ENCODE measurements around the gene SASH3.

The SASH3 gene

GRCh38 chrX:129750971-129751370, 28.8 kb upstream of the SASH3 start:
- no peak for TF ChIP-seq FOXK2 (IDR thresholded peaks at IDR 0.05)
- no peak for TF ChIP-seq ZNF384 (IDR thresholded peaks at IDR 0.05)
- no peak for DNase-seq (ENCODE audit: extremely low spot score)
- CTCF ChIA-PET = no interaction called here
- POLR2A ChIA-PET = no interaction called here

GRCh38 chrX:129754056-129755024, 25.4 kb upstream of the SASH3 start:
- CTCF ChIA-PET = interaction anchor here (0.6 to 1.8 kb wide), 4 partner anchors 37 to 148 kb away, joined by 3 to 4 read pairs (median 3); no protein-coding TSS in a partner anchor
- DNase-seq (ENCODE audit: extremely low spot score) = peak; percentile 63
- POLR2A ChIA-PET = no interaction called here
- TF ChIP-seq BHLHE40 (IDR thresholded peaks at IDR 0.05; ENCODE audit: borderline replicate concordance) (no peak), ARNT (IDR thresholded peaks at IDR 0.05) (no peak), ELF4 (IDR thresholded peaks at IDR 0.05) (no peak), ZNF384 (IDR thresholded peaks at IDR 0.05) (no peak), SP1 (IDR thresholded peaks at IDR 0.05) (no peak), TARDBP (IDR thresholded peaks at IDR 0.05) (no peak), FOXM1 (IDR thresholded peaks at IDR 0.05; ENCODE audit: borderline replicate concordance) (no peak), CTBP1 (IDR thresholded peaks at IDR 0.05; ENCODE audit: borderline replicate concordance) (no peak), HDGF (IDR thresholded peaks at IDR 0.05; ENCODE audit: borderline replicate concordance) (no peak), FOXK2 (IDR thresholded peaks at IDR 0.05) (no peak), NFRKB (IDR thresholded peaks at IDR 0.05) (no peak)

GRCh38 chrX:129755779-129756650, 23.7 kb upstream of the SASH3 start:
- POLR2A ChIA-PET = no interaction called here
- CTCF ChIA-PET = interaction anchor here (1.0 to 1.8 kb wide), 4 partner anchors 30 to 305 kb away, joined by 3 to 6 read pairs (median 4); no protein-coding TSS in a partner anchor
- no peak for TF ChIP-seq ZNF384 (IDR thresholded peaks at IDR 0.05)
- no peak for TF ChIP-seq ELF4 (IDR thresholded peaks at IDR 0.05)
- TF ChIP-seq SUZ12 (IDR thresholded peaks at IDR 0.05) = no peak
- no peak for TF ChIP-seq FOXK2 (IDR thresholded peaks at IDR 0.05)
- TF ChIP-seq BHLHE40 (IDR thresholded peaks at IDR 0.05; ENCODE audit: borderline replicate concordance) = no peak
- no peak for TF ChIP-seq LEF1 (IDR thresholded peaks at IDR 0.05; ENCODE audit: borderline replicate concordance)
- no peak for TF ChIP-seq NFRKB (IDR thresholded peaks at IDR 0.05)
- no peak for TF ChIP-seq TARDBP (IDR thresholded peaks at IDR 0.05)
- TF ChIP-seq HDGF (IDR thresholded peaks at IDR 0.05; ENCODE audit: borderline replicate concordance) = no peak
- no peak for TF ChIP-seq FOXM1 (IDR thresholded peaks at IDR 0.05; ENCODE audit: borderline replicate concordance)
- no peak for TF ChIP-seq FOXA1 (IDR thresholded peaks at IDR 0.05)
- no peak for TF ChIP-seq ARNT (IDR thresholded peaks at IDR 0.05)
- no peak for TF ChIP-seq L3MBTL2 (conservative IDR thresholded peaks at IDR 0.05)
- no peak for DNase-seq (ENCODE audit: extremely low spot score)

DNA sequence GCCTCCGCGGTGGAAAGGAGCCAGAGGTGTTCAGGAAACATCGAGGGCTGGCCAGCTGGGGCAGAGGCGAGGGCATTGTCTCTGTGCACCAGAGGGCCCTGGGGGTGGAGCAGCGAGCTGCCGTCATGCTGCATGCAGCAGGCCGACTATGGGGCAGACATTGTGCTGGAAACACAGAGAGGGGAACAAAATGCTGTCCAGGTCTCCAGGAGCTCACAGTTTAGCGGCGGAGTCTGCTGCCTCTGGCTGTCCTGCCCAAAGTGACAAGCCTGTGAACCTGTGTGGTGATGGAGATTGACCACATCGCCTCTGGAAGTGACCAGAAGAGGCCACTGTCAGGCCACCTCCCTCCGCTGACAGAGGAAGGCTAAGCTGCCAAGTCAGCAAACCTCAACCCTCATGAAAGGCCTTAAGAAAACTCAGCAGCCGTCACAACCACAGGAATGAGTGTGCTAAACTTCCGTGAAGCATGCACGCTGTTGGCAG, 20.1 kb upstream of the SASH3 start:
- TF ChIP-seq SUZ12 (IDR thresholded peaks at IDR 0.05) (no peak), ARNT (IDR thresholded peaks at IDR 0.05) (no peak), SP1 (IDR thresholded peaks at IDR 0.05) (no peak), FOXM1 (IDR thresholded peaks at IDR 0.05; ENCODE audit: borderline replicate concordance) (no peak), ZNF384 (IDR thresholded peaks at IDR 0.05) (no peak), NFRKB (IDR thresholded peaks at IDR 0.05) (no peak)
- DNase-seq (ENCODE audit: extremely low spot score) = no peak
- CTCF ChIA-PET = interaction anchor here (0.6 kb wide), 1 partner anchor 392 kb away, joined by 3 read pairs; no protein-coding TSS in a partner anchor
- POLR2A ChIA-PET = no interaction called here

DNA sequence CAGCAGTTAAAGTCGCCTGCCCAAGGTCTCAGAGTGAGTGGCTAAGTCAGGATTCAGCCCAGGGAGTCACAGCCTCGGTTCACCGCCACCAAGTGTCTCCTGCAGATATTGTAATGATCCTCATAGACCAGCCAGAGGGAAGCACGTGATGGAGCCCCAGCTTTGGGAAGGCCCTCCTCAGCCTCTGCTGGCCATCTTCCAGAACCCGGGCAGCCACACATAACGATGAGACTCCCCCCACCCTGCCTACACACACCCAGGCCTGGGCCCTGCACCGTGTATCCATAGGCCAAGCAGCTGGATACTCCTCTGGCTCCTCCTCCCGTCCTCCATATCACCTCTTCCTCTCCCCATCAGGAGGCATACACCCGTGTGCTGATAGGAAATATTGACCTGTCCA, 19.6 kb upstream of the SASH3 start:
- ChIA-PET POLR2A (no interaction called here), CTCF (interaction anchor here (0.6 kb wide), 1 partner anchor 393 kb away, joined by 3 read pairs; no protein-coding TSS in a partner anchor)
- DNase-seq (ENCODE audit: extremely low spot score) = no peak
- no peak for TF ChIP-seq HDGF (IDR thresholded peaks at IDR 0.05; ENCODE audit: borderline replicate concordance)
- no peak for TF ChIP-seq L3MBTL2 (conservative IDR thresholded peaks at IDR 0.05)
- TF ChIP-seq FOXM1 (IDR thresholded peaks at IDR 0.05; ENCODE audit: borderline replicate concordance) = no peak
- no peak for TF ChIP-seq FOXA1 (IDR thresholded peaks at IDR 0.05)
- TF ChIP-seq FOXK2 (IDR thresholded peaks at IDR 0.05) = no peak
- no peak for TF ChIP-seq ZNF384 (IDR thresholded peaks at IDR 0.05)
- no peak for TF ChIP-seq PKNOX1 (IDR thresholded peaks at IDR 0.05)
- no peak for TF ChIP-seq ARNT (IDR thresholded peaks at IDR 0.05)
- no peak for TF ChIP-seq SUZ12 (IDR thresholded peaks at IDR 0.05)
- TF ChIP-seq BHLHE40 (IDR thresholded peaks at IDR 0.05; ENCODE audit: borderline replicate concordance) = no peak

DNA sequence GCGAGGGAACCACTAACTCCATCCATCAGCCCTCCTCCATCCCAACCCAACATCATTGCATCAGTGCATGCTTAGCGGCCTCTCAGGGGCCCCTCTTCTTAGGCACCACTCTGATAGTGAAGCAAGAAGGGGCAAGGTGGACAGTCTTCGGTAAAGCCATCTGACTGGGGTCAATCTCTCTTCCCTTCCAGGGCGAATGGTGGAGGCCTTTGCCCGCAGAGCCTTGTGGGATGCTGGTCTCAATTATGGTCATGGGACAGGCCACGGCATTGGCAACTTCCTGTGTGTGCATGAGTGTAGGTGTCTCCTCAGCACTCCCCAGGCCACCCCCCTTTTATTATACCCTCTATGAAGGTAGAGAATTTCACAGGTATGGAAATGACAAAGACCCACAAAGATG, 18.8 kb upstream of the SASH3 start:
- DNase-seq (ENCODE audit: extremely low spot score) = no peak
- TF ChIP-seq FOXK2 (IDR thresholded peaks at IDR 0.05) (no peak), CTBP1 (IDR thresholded peaks at IDR 0.05; ENCODE audit: borderline replicate concordance) (no peak), L3MBTL2 (conservative IDR thresholded peaks at IDR 0.05) (no peak), FOXA1 (IDR thresholded peaks at IDR 0.05) (no peak), ZNF384 (IDR thresholded peaks at IDR 0.05) (no peak), LEF1 (IDR thresholded peaks at IDR 0.05; ENCODE audit: borderline replicate concordance) (no peak), ARNT (IDR thresholded peaks at IDR 0.05) (no peak), BHLHE40 (IDR thresholded peaks at IDR 0.05; ENCODE audit: borderline replicate concordance) (no peak), NFRKB (IDR thresholded peaks at IDR 0.05) (no peak), FOXM1 (IDR thresholded peaks at IDR 0.05; ENCODE audit: borderline replicate concordance) (no peak), SUZ12 (IDR thresholded peaks at IDR 0.05) (no peak), SP1 (IDR thresholded peaks at IDR 0.05) (no peak), ELF4 (IDR thresholded peaks at IDR 0.05) (no peak), TARDBP (IDR thresholded peaks at IDR 0.05) (no peak), PKNOX1 (IDR thresholded peaks at IDR 0.05) (no peak), HDGF (IDR thresholded peaks at IDR 0.05; ENCODE audit: borderline replicate concordance) (no peak)
- ChIA-PET POLR2A (no interaction called here), CTCF (no interaction called here)
